Measurements from ENCODE around the gene OR5L1. TPM values are rescaled to one million over a fixed set of nuclear protein-coding genes. Genes with fewer than 3 reads are reported as not detected.

The OR5L1 gene
- total RNA-seq, 1 experiment from 2014 or later: not detected

GRCh38 chr11:55791606-55792005, 19.6 kb upstream of the OR5L1 start (continued):
- TF ChIP-seq CTCF (IDR thresholded peaks at IDR 0.05 in 2 of 3, conservative IDR thresholded peaks at IDR 0.05 in 1 of 3; ENCODE audit: borderline replicate concordance in 1 of 3, insufficient read depth in 1 of 3, low read depth in 2 of 3, low read length in 2 of 3): no peak

- POLR2A ChIA-PET: no interaction called here
These were observed 17.8 kb upstream of the OR5L1 start for GRCh38 chr11:55793321-55793720.

GRCh38 chr11:55795256-55795655, 15.9 kb upstream of the OR5L1 start, which contains the start of gene OR5D14:
Gene OR5D14, plus strand, starts transcription at chr11:55795556. Its CDS starts 0 bp downstream, at chr11:55795556.
- Histone ChIP-seq H3K9me3 (ENCODE audit: control insufficient read depth in 1 of 2, insufficient read depth in 1 of 2, low read depth in 1 of 2, low read length in 2 of 2) (peaks cover 8 to 12% of the 10 kb centered on the region in 2 experiments; a peak in 2 of 4 replicates), H3K9ac (ENCODE audit: low read length) (no peak within 1 kb of the TSS), H3K36me3 (ENCODE audit: control insufficient read depth in 1 of 2, insufficient read depth in 2 of 2, low read length in 2 of 2) (no peaks in the 10 kb centered on the region), H3K27ac (ENCODE audit: low read depth, low read length) (no peak within 1 kb of the TSS), H3K79me2 (ENCODE audit: insufficient read depth, low read length) (no peaks in the 10 kb centered on the region), H3K27me3 (ENCODE audit: insufficient read depth, low read length) (no peaks in the 10 kb centered on the region), H3K4me2 (ENCODE audit: low read length) (no peak within 1 kb of the TSS), H3K9me2 (ENCODE audit: insufficient read depth) (no peaks in the 10 kb centered on the region), H2AFZ (ENCODE audit: low read depth, low read length, poor library complexity, severe bottlenecking) (no peak within 1 kb of the TSS), H3K4me1 (ENCODE audit: control insufficient read depth in 1 of 2, insufficient read depth in 2 of 2, low read length in 2 of 2) (no peaks in the 10 kb centered on the region), H4K20me1 (ENCODE audit: insufficient read depth) (no peaks in the 10 kb centered on the region), H3K4me3 (replicated peaks in 1 of 2; ENCODE audit: low read depth in 1 of 2, low read length in 2 of 2) (no peak within 1 kb of the TSS)
- intact Hi-C loops (cut with micrococcal nuclease): no loop called here
- POLR2A ChIA-PET: no interaction called here
- DNase-seq (ENCODE audit: low read depth, low spot score) (no peak), ATAC-seq (no peak)
- RAD21 ChIA-PET (ENCODE audit: low non-redundant PET in 1 of 2, low total read pairs in 2 of 2, uncharacterized antibody in 2 of 2, unreplicated experiment in 2 of 2): no interaction called here
- no TSS peak for BruUV-seq (replicated peaks)
- CTCF ChIA-PET: no interaction called here
- TF ChIP-seq SP1 (IDR thresholded peaks at IDR 0.05; ENCODE audit: low read depth) (no peak), EZH2phosphoT487 (IDR thresholded peaks at IDR 0.05; ENCODE audit: borderline replicate concordance) (no peak), TCF7L2 (IDR thresholded peaks at IDR 0.05; ENCODE audit: borderline replicate concordance, extremely low read depth, insufficient read depth, insufficient read length) (no peak), EZH2 (IDR thresholded peaks at IDR 0.05) (no peak), CTCF (IDR thresholded peaks at IDR 0.05 in 2 of 3, conservative IDR thresholded peaks at IDR 0.05 in 1 of 3; ENCODE audit: borderline replicate concordance in 1 of 3, insufficient read depth in 1 of 3, low read depth in 2 of 3, low read length in 2 of 3) (no peak), ELF1 (IDR thresholded peaks at IDR 0.05; ENCODE audit: borderline replicate concordance, low read depth) (no peak), POLR2AphosphoS5 (IDR thresholded peaks at IDR 0.05; ENCODE audit: low read depth, low read length) (no peak), MAX (IDR thresholded peaks at IDR 0.05) (no peak), YY1 (IDR thresholded peaks at IDR 0.05; ENCODE audit: extremely low read depth, insufficient replicate concordance, low read depth, low read length) (no peak), JUND (IDR thresholded peaks at IDR 0.05) (no peak), SIN3A (IDR thresholded peaks at IDR 0.05; ENCODE audit: low read depth) (no peak), SRF (IDR thresholded peaks at IDR 0.05; ENCODE audit: low read depth) (no peak), CEBPB (IDR thresholded peaks at IDR 0.05; ENCODE audit: low read depth) (no peak), ATF3 (IDR thresholded peaks at IDR 0.05) (no peak)

More at GRCh38 chr11:55793321-55793720, 17.8 kb upstream of the OR5L1 start:
- Histone ChIP-seq H4K20me1 (ENCODE audit: insufficient read depth) (no peaks in the 10 kb centered on the region), H3K9me3 (ENCODE audit: control insufficient read depth in 1 of 2, insufficient read depth in 1 of 2, low read depth in 1 of 2, low read length in 2 of 2) (peaks cover 8 to 9% of the 10 kb centered on the region in 2 experiments; a peak in 2 of 4 replicates), H3K9me2 (ENCODE audit: insufficient read depth) (no peaks in the 10 kb centered on the region), H2AFZ (ENCODE audit: low read depth, low read length, poor library complexity, severe bottlenecking) (no peak overlapping the region), H3K4me3 (replicated peaks in 1 of 2; ENCODE audit: low read depth in 1 of 2, low read length in 2 of 2) (no peak overlapping the region), H3K27me3 (ENCODE audit: insufficient read depth, low read length) (no peaks in the 10 kb centered on the region), H3K27ac (ENCODE audit: low read depth, low read length) (no peak overlapping the region), H3K79me2 (ENCODE audit: insufficient read depth, low read length) (no peaks in the 10 kb centered on the region), H3K9ac (ENCODE audit: low read length) (no peak overlapping the region), H3K36me3 (ENCODE audit: control insufficient read depth in 1 of 2, insufficient read depth in 2 of 2, low read length in 2 of 2) (no peaks in the 10 kb centered on the region), H3K4me1 (ENCODE audit: control insufficient read depth in 1 of 2, insufficient read depth in 2 of 2, low read length in 2 of 2) (no peaks in the 10 kb centered on the region), H3K4me2 (ENCODE audit: low read length) (no peak overlapping the region)
- RAD21 ChIA-PET (ENCODE audit: low non-redundant PET in 1 of 2, low total read pairs in 2 of 2, uncharacterized antibody in 2 of 2, unreplicated experiment in 2 of 2): no interaction called here
- no peak for ATAC-seq
- no peak for DNase-seq (ENCODE audit: low read depth, low spot score)
- intact Hi-C loops (cut with micrococcal nuclease): no loop called here
- no peak for TF ChIP-seq CEBPB (IDR thresholded peaks at IDR 0.05; ENCODE audit: low read depth)
- no peak for TF ChIP-seq JUND (IDR thresholded peaks at IDR 0.05)
- no peak for TF ChIP-seq FOSL1 (IDR thresholded peaks at IDR 0.05; ENCODE audit: low read depth)
- no peak for TF ChIP-seq POLR2AphosphoS5 (IDR thresholded peaks at IDR 0.05; ENCODE audit: low read depth, low read length)
- no TSS peak for BruUV-seq (replicated peaks)
- CTCF ChIA-PET: no interaction called here
